ENCODE results near the gene CAPZB.

DNA sequence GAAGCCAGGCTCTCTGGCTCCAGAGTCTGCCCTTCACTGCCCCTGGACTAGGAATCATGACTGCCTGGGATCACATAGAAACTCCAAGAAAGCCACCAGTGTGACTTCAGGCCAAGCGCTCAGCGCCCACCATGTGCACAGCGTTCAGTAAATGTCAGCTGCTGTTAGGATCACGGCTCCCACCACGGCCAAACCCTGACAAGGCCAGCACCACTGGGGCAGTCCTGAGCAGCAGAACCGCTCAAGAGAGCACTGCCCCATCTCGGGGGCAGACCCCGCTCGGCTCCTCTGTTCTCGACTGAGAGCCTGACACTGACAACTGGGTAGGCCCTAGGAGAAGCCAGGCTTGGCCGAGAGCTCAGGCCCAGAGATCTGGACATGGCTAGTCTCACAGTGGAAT is 10.0 kb downstream of the CAPZB start:
- TF ChIP-seq, protein P1, sequence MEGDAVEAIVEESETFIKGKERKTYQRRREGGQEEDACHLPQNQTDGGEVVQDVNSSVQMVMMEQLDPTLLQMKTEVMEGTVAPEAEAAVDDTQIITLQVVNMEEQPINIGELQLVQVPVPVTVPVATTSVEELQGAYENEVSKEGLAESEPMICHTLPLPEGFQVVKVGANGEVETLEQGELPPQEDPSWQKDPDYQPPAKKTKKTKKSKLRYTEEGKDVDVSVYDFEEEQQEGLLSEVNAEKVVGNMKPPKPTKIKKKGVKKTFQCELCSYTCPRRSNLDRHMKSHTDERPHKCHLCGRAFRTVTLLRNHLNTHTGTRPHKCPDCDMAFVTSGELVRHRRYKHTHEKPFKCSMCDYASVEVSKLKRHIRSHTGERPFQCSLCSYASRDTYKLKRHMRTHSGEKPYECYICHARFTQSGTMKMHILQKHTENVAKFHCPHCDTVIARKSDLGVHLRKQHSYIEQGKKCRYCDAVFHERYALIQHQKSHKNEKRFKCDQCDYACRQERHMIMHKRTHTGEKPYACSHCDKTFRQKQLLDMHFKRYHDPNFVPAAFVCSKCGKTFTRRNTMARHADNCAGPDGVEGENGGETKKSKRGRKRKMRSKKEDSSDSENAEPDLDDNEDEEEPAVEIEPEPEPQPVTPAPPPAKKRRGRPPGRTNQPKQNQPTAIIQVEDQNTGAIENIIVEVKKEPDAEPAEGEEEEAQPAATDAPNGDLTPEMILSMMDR (IDR thresholded peaks at IDR 0.05): no peak
- no peak for TF ChIP-seq POLR2A (IDR thresholded peaks at IDR 0.05)

Data from adrenal gland (tissue), 5 donors.